Neural cell (in vitro differentiated cells): ENCODE results near the gene CPB1.
"Not testable (repeated sequence)": the region's sequence is repeated elsewhere in the genome, so short reads cannot be mapped to it uniquely, and the experiment has no call there.

Source experiments
- EZH2 ChIP-seq: fragments of 200-600, 300-800 bp; shearing (Covaris generic), sonication (generic); IDR thresholded peaks from 2 replicates; pipeline ENCODE4 v1.6.1; 2014; ENCODE audit warnings: antibody characterized with exemption, low read length, borderline replicate concordance, mild to moderate bottlenecking; ENCODE audit not compliant: insufficient read depth, poor library complexity, severe bottlenecking
- TAF1 ChIP-seq: IDR thresholded peaks from 2 replicates; pipeline ENCODE4 v1.6.1; 2012; ENCODE audit warnings: low read depth
- TF ChIP-seq, protein P1 (sequence below): IDR thresholded peaks from 2 replicates; pipeline ENCODE4 v1.6.1; 2012; ENCODE audit warnings: borderline replicate concordance
- TF ChIP-seq, protein P2 (sequence below): fragments of 450-650 bp; IDR thresholded peaks from 2 replicates; pipeline ENCODE4 v1.5.1; 2014; ENCODE audit warnings: antibody characterized with exemption, mild to moderate bottlenecking, moderate library complexity; ENCODE audit not compliant: poor library complexity, severe bottlenecking

DNA sequence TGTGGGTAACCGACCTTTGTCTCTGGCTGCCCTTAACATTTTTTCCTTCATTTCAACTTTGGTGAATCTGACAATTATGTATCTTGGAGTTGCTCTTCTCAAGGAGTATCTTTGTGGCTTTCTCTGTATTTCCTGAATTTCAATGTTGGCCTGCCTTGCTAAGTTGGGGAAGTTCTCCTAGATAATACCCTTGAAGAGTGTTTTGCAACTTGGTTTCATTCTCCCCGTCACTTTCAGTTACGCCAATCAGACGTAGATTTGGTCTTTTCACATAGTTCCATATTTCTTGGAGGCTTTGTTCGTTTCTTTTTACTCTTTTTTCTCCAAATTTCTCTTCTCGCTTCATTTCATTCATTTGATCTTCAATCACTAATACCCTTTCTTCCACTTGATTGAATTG lies 42.6 kb upstream of the CPB1 start:
- not testable (repeated sequence) for TF ChIP-seq TAF1, EZH2
- TF ChIP-seq, protein P1, sequence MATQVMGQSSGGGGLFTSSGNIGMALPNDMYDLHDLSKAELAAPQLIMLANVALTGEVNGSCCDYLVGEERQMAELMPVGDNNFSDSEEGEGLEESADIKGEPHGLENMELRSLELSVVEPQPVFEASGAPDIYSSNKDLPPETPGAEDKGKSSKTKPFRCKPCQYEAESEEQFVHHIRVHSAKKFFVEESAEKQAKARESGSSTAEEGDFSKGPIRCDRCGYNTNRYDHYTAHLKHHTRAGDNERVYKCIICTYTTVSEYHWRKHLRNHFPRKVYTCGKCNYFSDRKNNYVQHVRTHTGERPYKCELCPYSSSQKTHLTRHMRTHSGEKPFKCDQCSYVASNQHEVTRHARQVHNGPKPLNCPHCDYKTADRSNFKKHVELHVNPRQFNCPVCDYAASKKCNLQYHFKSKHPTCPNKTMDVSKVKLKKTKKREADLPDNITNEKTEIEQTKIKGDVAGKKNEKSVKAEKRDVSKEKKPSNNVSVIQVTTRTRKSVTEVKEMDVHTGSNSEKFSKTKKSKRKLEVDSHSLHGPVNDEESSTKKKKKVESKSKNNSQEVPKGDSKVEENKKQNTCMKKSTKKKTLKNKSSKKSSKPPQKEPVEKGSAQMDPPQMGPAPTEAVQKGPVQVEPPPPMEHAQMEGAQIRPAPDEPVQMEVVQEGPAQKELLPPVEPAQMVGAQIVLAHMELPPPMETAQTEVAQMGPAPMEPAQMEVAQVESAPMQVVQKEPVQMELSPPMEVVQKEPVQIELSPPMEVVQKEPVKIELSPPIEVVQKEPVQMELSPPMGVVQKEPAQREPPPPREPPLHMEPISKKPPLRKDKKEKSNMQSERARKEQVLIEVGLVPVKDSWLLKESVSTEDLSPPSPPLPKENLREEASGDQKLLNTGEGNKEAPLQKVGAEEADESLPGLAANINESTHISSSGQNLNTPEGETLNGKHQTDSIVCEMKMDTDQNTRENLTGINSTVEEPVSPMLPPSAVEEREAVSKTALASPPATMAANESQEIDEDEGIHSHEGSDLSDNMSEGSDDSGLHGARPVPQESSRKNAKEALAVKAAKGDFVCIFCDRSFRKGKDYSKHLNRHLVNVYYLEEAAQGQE = not testable (repeated sequence)
- TF ChIP-seq, protein P2, sequence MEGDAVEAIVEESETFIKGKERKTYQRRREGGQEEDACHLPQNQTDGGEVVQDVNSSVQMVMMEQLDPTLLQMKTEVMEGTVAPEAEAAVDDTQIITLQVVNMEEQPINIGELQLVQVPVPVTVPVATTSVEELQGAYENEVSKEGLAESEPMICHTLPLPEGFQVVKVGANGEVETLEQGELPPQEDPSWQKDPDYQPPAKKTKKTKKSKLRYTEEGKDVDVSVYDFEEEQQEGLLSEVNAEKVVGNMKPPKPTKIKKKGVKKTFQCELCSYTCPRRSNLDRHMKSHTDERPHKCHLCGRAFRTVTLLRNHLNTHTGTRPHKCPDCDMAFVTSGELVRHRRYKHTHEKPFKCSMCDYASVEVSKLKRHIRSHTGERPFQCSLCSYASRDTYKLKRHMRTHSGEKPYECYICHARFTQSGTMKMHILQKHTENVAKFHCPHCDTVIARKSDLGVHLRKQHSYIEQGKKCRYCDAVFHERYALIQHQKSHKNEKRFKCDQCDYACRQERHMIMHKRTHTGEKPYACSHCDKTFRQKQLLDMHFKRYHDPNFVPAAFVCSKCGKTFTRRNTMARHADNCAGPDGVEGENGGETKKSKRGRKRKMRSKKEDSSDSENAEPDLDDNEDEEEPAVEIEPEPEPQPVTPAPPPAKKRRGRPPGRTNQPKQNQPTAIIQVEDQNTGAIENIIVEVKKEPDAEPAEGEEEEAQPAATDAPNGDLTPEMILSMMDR = not testable (repeated sequence)
